ENCODE measurements around the gene KCNQ2.

- TF ChIP-seq, protein P1, sequence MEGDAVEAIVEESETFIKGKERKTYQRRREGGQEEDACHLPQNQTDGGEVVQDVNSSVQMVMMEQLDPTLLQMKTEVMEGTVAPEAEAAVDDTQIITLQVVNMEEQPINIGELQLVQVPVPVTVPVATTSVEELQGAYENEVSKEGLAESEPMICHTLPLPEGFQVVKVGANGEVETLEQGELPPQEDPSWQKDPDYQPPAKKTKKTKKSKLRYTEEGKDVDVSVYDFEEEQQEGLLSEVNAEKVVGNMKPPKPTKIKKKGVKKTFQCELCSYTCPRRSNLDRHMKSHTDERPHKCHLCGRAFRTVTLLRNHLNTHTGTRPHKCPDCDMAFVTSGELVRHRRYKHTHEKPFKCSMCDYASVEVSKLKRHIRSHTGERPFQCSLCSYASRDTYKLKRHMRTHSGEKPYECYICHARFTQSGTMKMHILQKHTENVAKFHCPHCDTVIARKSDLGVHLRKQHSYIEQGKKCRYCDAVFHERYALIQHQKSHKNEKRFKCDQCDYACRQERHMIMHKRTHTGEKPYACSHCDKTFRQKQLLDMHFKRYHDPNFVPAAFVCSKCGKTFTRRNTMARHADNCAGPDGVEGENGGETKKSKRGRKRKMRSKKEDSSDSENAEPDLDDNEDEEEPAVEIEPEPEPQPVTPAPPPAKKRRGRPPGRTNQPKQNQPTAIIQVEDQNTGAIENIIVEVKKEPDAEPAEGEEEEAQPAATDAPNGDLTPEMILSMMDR (IDR thresholded peaks at IDR 0.05), result no peak
- no peak for TF ChIP-seq POLR2A (IDR thresholded peaks at IDR 0.05)
- TF ChIP-seq EP300 (IDR thresholded peaks at IDR 0.05), result no peak
These were observed 14.8 kb upstream of the KCNQ2 start for GRCh38 chr20:63487116-63487764.

Data from ovary (tissue), 3 donors.